PFSK-1 (cell line): ENCODE results near the gene GIT2.

Experiments used
- REST ChIP-seq, 2 experiments: IDR thresholded peaks; 2 replicates each; pipeline versions ENCODE4 v1.6.1 to v1.8.0; 2011 to 2012; ENCODE audit warnings: low read depth in 2 of 2, low read length in 2 of 2, control low read depth in 1 of 2, inconsistent platforms in 1 of 2, mild to moderate bottlenecking in 1 of 2, moderate library complexity in 1 of 2; ENCODE audit not compliant: insufficient read depth in 1 of 2
- SIN3A ChIP-seq: IDR thresholded peaks from 2 replicates; pipeline ENCODE4 v1.6.1; 2012; ENCODE audit warnings: mild to moderate bottlenecking, low read length, moderate library complexity, borderline replicate concordance; ENCODE audit not compliant: insufficient read depth
- TAF1 ChIP-seq: IDR thresholded peaks from 2 replicates; pipeline ENCODE4 v1.6.1; 2012; ENCODE audit warnings: low read length, control low read depth, borderline replicate concordance; ENCODE audit not compliant: insufficient read depth

GRCh38 chr12:109993091-109993490 is 3.1 kb downstream of the GIT2 start:
- TF ChIP-seq REST (IDR thresholded peaks at IDR 0.05; ENCODE audit: insufficient read depth in 1 of 2, low read depth in 2 of 2, low read length in 2 of 2) (no peak), SIN3A (no peak), TAF1 (no peak)
